A673 (cell line): ENCODE data around the gene PTN.

Experiments
- EZH2 ChIP-seq: fragments of 200-600 bp; sonication (generic); IDR thresholded peaks from 2 replicates; pipeline ENCODE4 v1.6.1; 2017; ENCODE audit warnings: borderline replicate concordance, low read depth, mild to moderate bottlenecking, mixed read lengths, antibody characterized with exemption, low read length; ENCODE audit not compliant: poor library complexity, severe bottlenecking
- TF ChIP-seq, protein P1 (sequence below): fragments of 300-800, 200-600 bp; sonication (generic); conservative IDR thresholded peaks from 2 replicates; pipeline ENCODE4 v1.5.1; 2017; ENCODE audit warnings: low read depth, mild to moderate bottlenecking, antibody characterized with exemption, low read length, moderate library complexity, mixed read lengths

DNA sequence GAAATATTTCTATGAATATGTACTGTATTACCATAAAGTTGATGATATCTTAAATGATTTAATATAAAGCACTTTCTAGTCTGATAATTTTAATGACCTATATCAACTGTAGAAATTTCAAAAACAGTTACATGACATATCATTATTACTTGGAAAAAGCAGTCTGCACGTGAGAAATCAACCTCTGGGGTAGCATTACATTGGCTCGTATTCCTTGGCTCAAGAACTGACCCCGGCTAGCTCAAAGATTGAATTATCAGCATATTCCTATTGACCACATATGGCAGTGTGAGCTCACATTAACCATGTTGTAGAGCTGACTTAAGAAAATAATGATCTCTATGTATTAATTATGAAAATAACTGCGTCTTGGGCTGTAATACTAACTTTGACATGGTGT, 139.3 kb downstream of the PTN start:
- no peak for TF ChIP-seq EZH2
- TF ChIP-seq, protein P1, sequence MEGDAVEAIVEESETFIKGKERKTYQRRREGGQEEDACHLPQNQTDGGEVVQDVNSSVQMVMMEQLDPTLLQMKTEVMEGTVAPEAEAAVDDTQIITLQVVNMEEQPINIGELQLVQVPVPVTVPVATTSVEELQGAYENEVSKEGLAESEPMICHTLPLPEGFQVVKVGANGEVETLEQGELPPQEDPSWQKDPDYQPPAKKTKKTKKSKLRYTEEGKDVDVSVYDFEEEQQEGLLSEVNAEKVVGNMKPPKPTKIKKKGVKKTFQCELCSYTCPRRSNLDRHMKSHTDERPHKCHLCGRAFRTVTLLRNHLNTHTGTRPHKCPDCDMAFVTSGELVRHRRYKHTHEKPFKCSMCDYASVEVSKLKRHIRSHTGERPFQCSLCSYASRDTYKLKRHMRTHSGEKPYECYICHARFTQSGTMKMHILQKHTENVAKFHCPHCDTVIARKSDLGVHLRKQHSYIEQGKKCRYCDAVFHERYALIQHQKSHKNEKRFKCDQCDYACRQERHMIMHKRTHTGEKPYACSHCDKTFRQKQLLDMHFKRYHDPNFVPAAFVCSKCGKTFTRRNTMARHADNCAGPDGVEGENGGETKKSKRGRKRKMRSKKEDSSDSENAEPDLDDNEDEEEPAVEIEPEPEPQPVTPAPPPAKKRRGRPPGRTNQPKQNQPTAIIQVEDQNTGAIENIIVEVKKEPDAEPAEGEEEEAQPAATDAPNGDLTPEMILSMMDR = no peak
